GM12891 (cell line): ENCODE measurements around the gene C20orf141.

Experiments
- PAX5 ChIP-seq: IDR thresholded peaks from 2 replicates; pipeline ENCODE4 v1.6.1; 2011; ENCODE audit warnings: low read length, moderate library complexity, mild to moderate bottlenecking; ENCODE audit not compliant: insufficient read depth, severe bottlenecking
- POLR2A ChIP-seq: IDR thresholded peaks from 2 replicates; pipeline ENCODE4 v1.6.1; 2011; ENCODE audit warnings: low read depth, low read length, control low read depth
- POLR2AphosphoS5 ChIP-seq: IDR thresholded peaks from 2 replicates; pipeline ENCODE4 v1.6.1; 2011; ENCODE audit warnings: low read depth, low read length, control low read depth
- POU2F2 ChIP-seq: IDR thresholded peaks from 2 replicates; pipeline ENCODE4 v1.6.1; 2011; ENCODE audit warnings: low read depth, mild to moderate bottlenecking, control low read depth, low read length, moderate library complexity
- SPI1 ChIP-seq: IDR thresholded peaks from 2 replicates; pipeline ENCODE4 v1.6.1; 2011; ENCODE audit warnings: low read depth, low read length, control low read depth
- TAF1 ChIP-seq: IDR thresholded peaks from 2 replicates; pipeline ENCODE4 v1.6.1; 2011; ENCODE audit warnings: low read depth, low read length, control low read depth

DNA sequence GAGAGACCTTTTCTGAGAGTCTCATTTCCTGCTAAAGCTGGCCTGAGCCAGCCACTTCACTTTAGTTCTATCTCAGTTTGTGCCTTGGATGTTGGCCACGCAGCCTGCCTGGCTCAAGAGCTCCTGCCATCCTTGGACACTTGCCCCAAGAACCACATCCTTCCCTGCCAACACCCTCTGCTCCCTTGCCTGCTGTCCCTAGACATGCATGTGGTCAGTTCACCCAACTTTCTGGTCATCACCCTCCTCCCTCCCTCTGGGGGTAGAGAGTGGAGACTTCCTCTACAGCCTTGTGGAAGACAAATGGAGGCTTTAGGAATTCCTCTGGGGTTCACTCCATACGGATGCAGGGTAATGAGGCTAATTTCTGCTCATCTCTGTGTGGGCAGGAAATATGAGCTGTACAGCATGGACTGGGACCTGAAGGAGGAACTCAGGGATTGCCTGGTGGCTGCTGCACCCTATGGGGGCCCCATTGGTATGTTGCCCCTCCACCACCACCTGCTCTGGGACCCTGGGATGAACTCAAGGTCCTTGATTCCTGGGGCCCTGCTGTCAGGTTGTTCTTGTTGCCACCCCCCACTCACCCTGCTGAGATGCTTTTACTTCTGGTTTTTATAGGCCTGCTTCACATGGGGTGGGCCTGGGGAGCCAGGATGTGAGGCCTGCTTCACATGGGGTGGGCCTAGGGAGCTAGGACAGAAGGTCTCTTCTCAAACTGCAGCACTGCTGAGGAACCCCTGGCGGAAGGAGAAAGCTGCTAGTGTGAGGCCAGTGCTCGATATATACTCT lies 44.7 kb downstream of the C20orf141 start:
- no peak for TF ChIP-seq TAF1
- TF ChIP-seq POLR2A: no peak
- TF ChIP-seq POLR2AphosphoS5: no peak
- TF ChIP-seq POU2F2: no peak
- no peak for TF ChIP-seq SPI1
- no peak for TF ChIP-seq PAX5
